Measurements from ENCODE around the gene AP1S3. TPM values are rescaled to one million over a fixed set of nuclear protein-coding genes. Genes with fewer than 3 reads are reported as not detected.

AP1S3 gene
- total RNA-seq, 2 donors from 2014 or later, result 5.6 to 6.9 TPM

- Mint-ChIP-seq H3K4me3 (no peak overlapping the region), H3K27me3 (ENCODE audit: insufficient read depth) (no peaks in the 10 kb centered on the region), H3K9me3 (peaks cover 6% of the 10 kb centered on the region), H3K36me3 (ENCODE audit: low read depth) (no peaks in the 10 kb centered on the region), H3K4me1 (peaks cover 20% of the 10 kb centered on the region), H3K27ac (peak overlapping the region; percentile 46)
- TF ChIP-seq CTCF (conservative IDR thresholded peaks at IDR 0.05), result no peak
- Histone ChIP-seq H3K9ac (ENCODE audit: extremely low read depth, low read length, poor library complexity, severe bottlenecking) (no peak overlapping the region), H3K4me3 (ENCODE audit: low read length) (no peak overlapping the region), H3K36me3 (ENCODE audit: control insufficient read depth, insufficient read depth, low read length) (no peaks in the 10 kb centered on the region), H3K4me1 (ENCODE audit: control insufficient read depth, insufficient read depth, low read length) (no peaks in the 10 kb centered on the region), H3K27ac (ENCODE audit: low read depth, low read length) (peak overlapping the region; percentile 95), H3K27me3 (ENCODE audit: control insufficient read depth, insufficient read depth, low read length, poor library complexity, severe bottlenecking) (no peaks in the 10 kb centered on the region), H3K9me3 (ENCODE audit: control insufficient read depth, low read length) (no peaks in the 10 kb centered on the region)
- peak; percentile 92 for DNase-seq
- whole genome bisulfite sequencing, 2 experiments (ENCODE audit: insufficient coverage in 1 of 2, insufficient read length in 1 of 2), result 18 to 44% methylated on average over 3 to 5 of the region's 5 CpGs
These were observed 111.9 kb downstream of the AP1S3 start for GRCh38 chr2:223725494-223725893.

GRCh38 chr2:223724861-223725260 lies 112.5 kb downstream of the AP1S3 start:
- H3K27me3 ChIP-seq (ENCODE audit: control insufficient read depth, insufficient read depth, low read length, poor library complexity, severe bottlenecking), result no peaks in the 10 kb centered on the region
- Mint-ChIP-seq H3K27me3 (ENCODE audit: insufficient read depth) (no peaks in the 10 kb centered on the region), H3K4me3 (no peak overlapping the region), H3K4me1 (peaks cover 20% of the 10 kb centered on the region), H3K27ac (peak overlapping the region; percentile 46), H3K36me3 (ENCODE audit: low read depth) (no peaks in the 10 kb centered on the region), H3K9me3 (peaks cover 6% of the 10 kb centered on the region)
- H3K9me3 ChIP-seq (ENCODE audit: control insufficient read depth, low read length), result no peaks in the 10 kb centered on the region
- WGBS, 2 experiments (ENCODE audit: insufficient coverage in 1 of 2, insufficient read length in 1 of 2), result 89% methylated on average over 4 of the region's 4 CpGs
- H3K4me1 ChIP-seq (ENCODE audit: control insufficient read depth, insufficient read depth, low read length), result no peaks in the 10 kb centered on the region
- DNase-seq, result no peak
- H3K27ac ChIP-seq (ENCODE audit: low read depth, low read length), result peak overlapping the region; percentile 95
- H3K4me3 ChIP-seq (ENCODE audit: low read length), result no peak overlapping the region
- no peak for TF ChIP-seq CTCF (conservative IDR thresholded peaks at IDR 0.05)
- no peaks in the 10 kb centered on the region for H3K36me3 ChIP-seq (ENCODE audit: control insufficient read depth, insufficient read depth, low read length)
- H3K9ac ChIP-seq (ENCODE audit: extremely low read depth, low read length, poor library complexity, severe bottlenecking), result no peak overlapping the region

- Histone ChIP-seq H3K9ac (ENCODE audit: extremely low read depth, low read length, poor library complexity, severe bottlenecking) (no peak overlapping the region), H3K36me3 (ENCODE audit: control insufficient read depth, insufficient read depth, low read length) (no peaks in the 10 kb centered on the region), H3K27ac (ENCODE audit: low read depth, low read length) (peak overlapping the region; percentile 95), H3K4me3 (ENCODE audit: low read length) (no peak overlapping the region), H3K4me1 (ENCODE audit: control insufficient read depth, insufficient read depth, low read length) (no peaks in the 10 kb centered on the region), H3K9me3 (ENCODE audit: control insufficient read depth, low read length) (no peaks in the 10 kb centered on the region), H3K27me3 (ENCODE audit: control insufficient read depth, insufficient read depth, low read length, poor library complexity, severe bottlenecking) (no peaks in the 10 kb centered on the region)
- Mint-ChIP-seq H3K4me3 (no peak overlapping the region), H3K27ac (peak overlapping the region; percentile 28), H3K9me3 (peaks cover 12% of the 10 kb centered on the region), H3K36me3 (ENCODE audit: low read depth) (peaks cover 4% of the 10 kb centered on the region), H3K4me1 (peaks cover 20% of the 10 kb centered on the region), H3K27me3 (ENCODE audit: insufficient read depth) (no peaks in the 10 kb centered on the region)
- peak; percentile 86 for DNase-seq
- 64 to 71% methylated on average over 4 to 5 of the region's 5 CpGs for WGBS, 2 experiments (ENCODE audit: insufficient coverage in 1 of 2, insufficient read length in 1 of 2)
- TF ChIP-seq CTCF (conservative IDR thresholded peaks at IDR 0.05), result no peak
These were observed 113.4 kb downstream of the AP1S3 start for GRCh38 chr2:223723954-223724411.

All from endodermal cell (in vitro differentiated cells).